Esophagus squamous epithelium (tissue), 5 donors: ENCODE data around the gene OR8A1. TPM values are rescaled to one million over a fixed set of nuclear protein-coding genes. Genes with fewer than 3 reads are reported as not detected.
"Not testable (repeated sequence)": the region's sequence is repeated elsewhere in the genome, so short reads cannot be mapped to it uniquely, and the experiment has no call there.

Experiments used
- DNase-seq: peaks from one replicate; lab custom pipeline; 2025; lab: John Stamatoyannopoulos, UW
- H3K27ac ChIP-seq, 4 donors: fragments of 200-600 bp; sonication (generic); one replicate each; pipeline ENCODE4 v1.5.1; 2016 to 2019; ENCODE audit warnings: mild to moderate bottlenecking in 1 of 4
- H3K27me3 ChIP-seq, 4 donors: fragments of 200-600 bp; sonication (generic); 1 replicate in 3 of 4; 2 replicates in 1 of 4; pipeline versions ENCODE4 v1.5.1 to v1.6.0; 2017 to 2021; ENCODE audit warnings: antibody characterized with exemption in 1 of 4
- H3K36me3 ChIP-seq, 3 donors: fragments of 200-600 bp; sonication (generic); one replicate each; pipeline ENCODE4 v1.5.1; 2016 to 2019
- H3K4me1 ChIP-seq, 3 donors: fragments of 200-600 bp; sonication (generic); one replicate each; pipeline ENCODE4 v1.5.1; 2017 to 2019
- H3K4me3 ChIP-seq, 4 donors: fragments of 200-600 bp; sonication (generic); 1 replicate in 3 of 4; 2 replicates in 1 of 4; pipeline ENCODE4 v1.5.1; 2016 to 2019; ENCODE audit warnings: mild to moderate bottlenecking in 2 of 4, moderate library complexity in 1 of 4
- H3K9me3 ChIP-seq, 3 donors: fragments of 200-600 bp; sonication (generic); one replicate each; pipeline ENCODE4 v1.5.1; 2016 to 2019
- POLR2A ChIP-seq, 4 donors: fragments of 450-650 bp; IDR thresholded peaks; one replicate each; pipeline ENCODE4 v1.6.1; 2017; ENCODE audit warnings: antibody characterized with exemption in 4 of 4, mild to moderate bottlenecking in 4 of 4, moderate library complexity in 3 of 4
- WGBS, 2 donors: methylation state at CpG; one replicate each; pipeline ENCODE4 v1.1.5; 2018; 5-methylcytosine and 5-hydroxymethylcytosine counted together
- intact Hi-C: fragments of 100-400 bp; cut with DNase I; formaldehyde crosslinking; loops from one replicate; pipeline ENCODE4 v1.15.0; 2022
- total RNA-seq, 4 donors: library from RNA; depleted of rRNA; stranded (reverse); fragments of >200 nt; gene quantifications; one replicate each; pipeline ENCODE4 v1.1.0, GENCODE V29; 2016
- TF ChIP-seq, protein P1 (sequence below), 6 experiments: fragments of 450-650 bp in 4 of 6; fragments of 200-600 bp in 2 of 6; sonication (generic) in 2 of 6; IDR thresholded peaks; one replicate each; pipeline ENCODE4 v1.5.1; 2016 to 2019; ENCODE audit warnings: antibody characterized with exemption in 6 of 6, mild to moderate bottlenecking in 4 of 6, moderate library complexity in 4 of 6
- donor health status: DM: yes; HTN: yes; CAD: no.

Gene OR8A1
- total RNA-seq, 4 donors from 2014 or later: not detected

DNA sequence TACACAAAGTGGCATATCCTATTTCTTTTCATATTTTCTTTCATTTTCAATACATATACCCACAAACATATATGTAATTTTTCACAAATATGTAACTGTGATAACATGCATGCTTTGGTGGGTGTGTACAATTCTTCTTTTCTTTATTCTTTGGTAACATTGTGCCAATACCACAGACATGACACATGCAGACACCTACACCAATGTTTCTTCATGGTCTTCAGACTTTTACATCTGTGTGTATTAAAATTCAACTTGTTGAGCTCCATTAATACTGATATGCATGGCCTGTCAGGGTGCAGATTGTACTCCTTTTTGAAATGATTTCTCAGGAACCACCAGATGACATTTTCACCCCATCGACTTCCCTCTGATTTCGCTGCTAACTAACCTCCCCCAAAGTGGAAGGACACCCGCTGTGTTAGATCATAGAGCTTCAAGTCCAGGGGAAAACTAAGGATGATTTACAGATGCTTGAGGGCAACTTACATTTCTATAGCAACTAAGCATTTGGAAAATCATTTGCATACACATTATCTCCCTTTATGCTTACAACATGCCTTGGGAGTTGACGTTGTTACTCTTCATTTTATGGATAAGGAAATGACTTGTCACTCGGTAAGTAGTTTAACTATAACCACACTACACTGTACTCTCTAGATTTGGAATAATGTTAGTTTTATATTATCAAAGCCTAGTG is 31.0 kb downstream of the OR8A1 start:
- peaks cover 0 to 6% (median 0%) of the 10 kb centered on the region in 4 donors for H3K27me3 ChIP-seq
- intact Hi-C loops: no loop called here
- no peak overlapping the region for H3K4me3 ChIP-seq
- no peak for DNase-seq
- H3K36me3 ChIP-seq: no peaks in the 10 kb centered on the region
- 55 to 66% methylated on average over 5 of the region's 5 CpGs for WGBS, 2 donors
- TF ChIP-seq POLR2A (IDR thresholded peaks at IDR 0.05): no peak
- TF ChIP-seq, protein P1, sequence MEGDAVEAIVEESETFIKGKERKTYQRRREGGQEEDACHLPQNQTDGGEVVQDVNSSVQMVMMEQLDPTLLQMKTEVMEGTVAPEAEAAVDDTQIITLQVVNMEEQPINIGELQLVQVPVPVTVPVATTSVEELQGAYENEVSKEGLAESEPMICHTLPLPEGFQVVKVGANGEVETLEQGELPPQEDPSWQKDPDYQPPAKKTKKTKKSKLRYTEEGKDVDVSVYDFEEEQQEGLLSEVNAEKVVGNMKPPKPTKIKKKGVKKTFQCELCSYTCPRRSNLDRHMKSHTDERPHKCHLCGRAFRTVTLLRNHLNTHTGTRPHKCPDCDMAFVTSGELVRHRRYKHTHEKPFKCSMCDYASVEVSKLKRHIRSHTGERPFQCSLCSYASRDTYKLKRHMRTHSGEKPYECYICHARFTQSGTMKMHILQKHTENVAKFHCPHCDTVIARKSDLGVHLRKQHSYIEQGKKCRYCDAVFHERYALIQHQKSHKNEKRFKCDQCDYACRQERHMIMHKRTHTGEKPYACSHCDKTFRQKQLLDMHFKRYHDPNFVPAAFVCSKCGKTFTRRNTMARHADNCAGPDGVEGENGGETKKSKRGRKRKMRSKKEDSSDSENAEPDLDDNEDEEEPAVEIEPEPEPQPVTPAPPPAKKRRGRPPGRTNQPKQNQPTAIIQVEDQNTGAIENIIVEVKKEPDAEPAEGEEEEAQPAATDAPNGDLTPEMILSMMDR (IDR thresholded peaks at IDR 0.05): no peak
- no peaks in the 10 kb centered on the region for H3K4me1 ChIP-seq
- H3K9me3 ChIP-seq: no peaks in the 10 kb centered on the region
- no peak overlapping the region for H3K27ac ChIP-seq

DNA sequence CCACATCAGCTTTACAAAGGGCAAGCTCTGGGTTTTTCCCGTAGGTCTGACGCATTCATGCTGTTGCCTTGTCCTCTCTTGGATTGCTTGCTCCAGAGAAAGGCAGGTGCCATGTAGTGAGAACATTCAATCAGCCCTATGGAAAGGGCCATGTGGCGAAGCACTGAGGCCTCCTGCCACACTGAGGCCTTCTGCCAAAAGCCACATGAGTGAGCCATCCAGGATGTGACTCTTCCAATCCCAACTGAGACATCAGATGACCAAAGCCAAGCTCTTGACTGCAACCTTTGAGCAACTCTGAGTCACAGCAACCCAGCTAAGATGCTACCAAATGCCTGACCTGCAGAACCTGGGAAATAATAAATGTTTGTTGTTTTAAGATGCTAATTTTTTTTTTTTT is 32.4 kb downstream of the OR8A1 start:
- WGBS, 2 donors: 82 to 84% methylated on average over 2 to 3 of the region's 3 CpGs

DNA sequence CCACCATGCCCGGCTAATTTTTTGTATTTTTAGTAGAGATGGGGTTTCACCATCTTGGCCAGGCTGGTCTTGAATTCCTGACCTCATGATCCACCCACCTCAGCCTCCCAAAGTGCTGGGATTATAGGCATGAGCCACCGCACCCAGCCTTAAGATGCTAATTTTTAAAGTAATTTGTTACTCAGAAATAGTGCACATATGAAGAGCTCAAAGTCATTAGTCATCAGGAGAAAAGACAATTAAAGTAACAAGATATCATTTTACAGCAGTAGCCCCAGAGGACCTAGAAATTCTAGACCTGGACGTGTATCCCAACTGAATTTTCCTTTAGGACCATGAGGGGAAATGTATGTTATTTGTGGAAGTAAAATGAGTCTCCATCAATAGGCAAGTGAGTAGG is 32.9 kb downstream of the OR8A1 start:
- H3K27me3 ChIP-seq, H3K36me3 ChIP-seq: not testable (repeated sequence)
- 52 to 68% methylated on average over 3 of the region's 3 CpGs for WGBS, 2 donors

More for the DNA sequence above, 32.4 kb downstream of the OR8A1 start:
- Histone ChIP-seq H3K4me1 (no peaks in the 10 kb centered on the region), H3K27me3 (peaks cover 0 to 5% (median 0%) of the 10 kb centered on the region in 4 donors), H3K9me3 (no peaks in the 10 kb centered on the region), H3K27ac (no peak overlapping the region), H3K4me3 (no peak overlapping the region), H3K36me3 (no peaks in the 10 kb centered on the region)
- DNase-seq: no peak
- intact Hi-C loops: no loop called here
- TF ChIP-seq, protein P1 (IDR thresholded peaks at IDR 0.05): no peak
- TF ChIP-seq POLR2A (IDR thresholded peaks at IDR 0.05): no peak

DNA sequence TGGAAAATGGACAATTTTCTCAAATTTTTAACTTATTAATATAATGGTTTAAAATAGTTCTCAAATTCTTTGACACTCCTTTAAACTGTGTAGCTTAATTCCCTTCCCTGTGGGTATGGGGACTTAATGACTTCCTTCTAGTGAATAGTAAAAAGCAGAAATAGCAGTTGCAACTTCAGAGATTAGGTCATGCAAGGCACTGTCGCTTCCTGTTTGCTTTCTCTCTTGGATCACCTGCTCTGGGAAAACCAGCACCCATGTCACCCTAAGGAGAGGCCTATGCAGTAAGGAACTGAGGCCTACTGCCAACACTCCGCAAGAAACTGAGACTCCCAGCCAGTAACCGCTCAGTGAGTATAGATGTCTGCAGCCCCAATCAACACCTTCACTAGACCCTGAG is 35.9 kb downstream of the OR8A1 start:
- DNase-seq: no peak
- no peak for TF ChIP-seq POLR2A (IDR thresholded peaks at IDR 0.05)
- TF ChIP-seq, protein P1 (IDR thresholded peaks at IDR 0.05): no peak
- Histone ChIP-seq H3K9me3 (no peaks in the 10 kb centered on the region), H3K4me3 (no peak overlapping the region), H3K27me3 (no peaks in the 10 kb centered on the region), H3K36me3 (no peaks in the 10 kb centered on the region), H3K4me1 (no peaks in the 10 kb centered on the region), H3K27ac (no peak overlapping the region)
- WGBS, 2 donors: 76 to 84% methylated on average over 3 of the region's 3 CpGs
- intact Hi-C loops: no loop called here

More for the DNA sequence above, 32.9 kb downstream of the OR8A1 start:
- H3K4me3 ChIP-seq, intact Hi-C loops, DNase-seq, H3K4me1 ChIP-seq, H3K9me3 ChIP-seq, H3K27ac ChIP-seq: not testable (repeated sequence)

DNA sequence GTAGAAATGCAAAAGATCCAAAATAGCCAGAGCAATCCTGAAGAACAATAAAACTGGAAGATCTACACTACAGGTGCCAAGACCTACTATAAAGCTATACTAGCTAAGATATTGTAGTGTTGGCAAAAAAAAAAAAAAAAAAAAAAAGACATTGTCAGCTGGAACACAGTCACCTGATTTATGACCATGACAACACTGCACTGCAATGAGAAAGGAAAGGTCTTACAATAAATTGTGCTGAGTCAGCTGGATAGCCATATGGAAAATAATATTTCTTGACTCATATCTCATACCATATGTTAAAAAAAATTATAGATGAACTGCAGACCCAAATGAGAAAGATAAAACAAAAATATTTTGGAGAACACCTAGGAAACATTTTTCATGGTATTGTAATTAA is 38.4 kb downstream of the OR8A1 start:
- Histone ChIP-seq H3K4me3 (no peak overlapping the region), H3K27me3 (peaks cover 0 to 8% (median 0%) of the 10 kb centered on the region in 4 donors), H3K9me3 (no peaks in the 10 kb centered on the region), H3K27ac (no peak overlapping the region), H3K4me1 (no peaks in the 10 kb centered on the region), H3K36me3 (no peaks in the 10 kb centered on the region)
- no peak for DNase-seq
- intact Hi-C loops: no loop called here
- TF ChIP-seq POLR2A (IDR thresholded peaks at IDR 0.05): no peak
- TF ChIP-seq, protein P1 (IDR thresholded peaks at IDR 0.05): no peak
